ENCODE measurements around the gene JAK2.
"Not testable (repeated sequence)": the region's sequence is repeated elsewhere in the genome, so short reads cannot be mapped to it uniquely, and the experiment has no call there.

The JAK2 gene

DNA sequence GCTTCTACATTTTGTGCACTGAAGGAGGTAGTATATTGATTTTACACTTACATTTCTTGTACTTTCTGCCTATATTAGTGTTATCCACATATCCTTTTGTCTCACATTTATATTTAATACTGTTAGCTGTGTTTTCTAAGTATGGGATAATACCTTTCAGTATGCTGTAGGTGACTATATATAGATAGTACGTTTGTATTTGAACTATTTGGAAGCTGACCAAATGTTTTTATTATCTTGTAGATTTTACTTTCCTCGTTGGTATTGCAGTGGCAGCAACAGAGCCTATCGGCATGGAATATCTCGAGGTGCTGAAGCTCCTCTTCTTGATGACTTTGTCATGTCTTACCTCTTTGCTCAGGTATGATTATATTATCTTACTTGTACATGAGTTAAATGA is 59.1 kb downstream of the JAK2 start:
- DNase-seq: no peak

GRCh38 chr9:5052838-5053237 is 67.8 kb downstream of the JAK2 start:
- no peak for DNase-seq

GRCh38 chr9:5062631-5063030 is 77.6 kb downstream of the JAK2 start:
- no peak for DNase-seq

- no peak for DNase-seq
Observed at GRCh38 chr9:5072871-5073270, 87.8 kb downstream of the JAK2 start.

DNA sequence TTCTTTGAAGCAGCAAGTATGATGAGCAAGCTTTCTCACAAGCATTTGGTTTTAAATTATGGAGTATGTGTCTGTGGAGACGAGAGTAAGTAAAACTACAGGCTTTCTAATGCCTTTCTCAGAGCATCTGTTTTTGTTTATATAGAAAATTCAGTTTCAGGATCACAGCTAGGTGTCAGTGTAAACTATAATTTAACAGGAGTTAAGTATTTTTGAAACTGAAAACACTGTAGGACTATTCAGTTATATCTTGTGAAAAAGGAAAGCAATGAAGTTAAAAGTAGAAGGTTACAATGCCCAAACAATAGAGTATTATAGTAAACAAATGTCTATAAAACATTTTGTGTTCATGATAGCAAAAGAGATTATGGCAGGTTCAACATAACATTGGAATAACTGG is 88.6 kb downstream of the JAK2 start:
- DNase-seq: no peak

DNA sequence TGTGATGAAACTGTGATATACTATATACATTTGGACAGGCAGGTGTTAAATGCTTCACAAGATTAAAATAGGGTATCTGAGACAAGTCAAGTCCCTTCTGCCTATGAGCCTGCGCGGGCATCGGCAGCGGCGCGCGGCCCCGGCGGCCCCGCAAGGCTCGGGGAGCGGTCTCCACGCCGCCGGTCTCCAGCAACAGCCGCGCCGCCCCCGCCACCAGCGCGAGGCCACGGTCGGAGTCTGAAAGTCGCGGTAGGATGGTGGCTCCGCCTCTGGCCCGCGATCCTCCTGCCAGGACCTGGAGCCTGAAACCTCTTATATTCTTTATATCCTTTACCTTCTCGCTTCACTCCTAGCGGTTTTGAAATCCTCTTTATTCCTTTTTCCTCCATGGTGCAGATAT is 100.9 kb downstream of the JAK2 start:
- DNase-seq: no peak

GRCh38 chr9:5089737-5090136 is 104.7 kb downstream of the JAK2 start:
- no peak for DNase-seq

DNA sequence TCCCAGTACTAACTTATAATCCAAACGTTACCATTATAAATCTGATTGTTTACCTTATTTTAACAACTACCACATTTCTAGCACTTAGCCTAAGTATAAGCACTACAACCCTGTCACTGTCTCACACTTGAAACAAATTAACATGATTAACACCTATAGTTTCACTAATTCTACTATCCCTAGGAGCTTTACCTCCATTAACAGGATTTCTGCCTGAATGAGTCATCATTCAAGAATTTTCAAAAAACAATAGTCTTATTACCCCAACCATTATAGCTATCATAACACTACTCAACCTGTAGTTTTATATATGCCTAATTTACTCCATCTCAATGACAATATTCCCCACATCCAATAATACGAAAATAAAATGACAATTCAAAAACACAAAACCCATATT is 110.7 kb downstream of the JAK2 start:
- DNase-seq: no peak

DNA sequence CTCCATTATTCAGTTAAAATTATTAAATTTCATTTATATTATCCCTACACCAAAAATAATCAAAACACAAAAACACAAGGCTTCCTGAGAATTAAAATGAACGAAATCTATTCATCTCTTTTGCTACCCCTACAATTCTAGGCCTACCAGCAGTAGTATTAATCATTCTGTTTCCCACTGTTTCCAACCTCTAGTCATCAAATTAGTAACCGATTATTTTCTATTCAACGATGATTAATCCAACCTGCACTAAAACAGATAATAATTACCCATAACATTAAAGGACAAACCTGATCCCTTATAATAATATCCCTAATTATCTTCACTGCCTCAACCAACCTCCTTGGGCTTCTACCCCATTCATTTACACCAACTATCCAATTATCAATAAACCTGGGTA is 114.4 kb downstream of the JAK2 start:
- no peak for DNase-seq

GRCh38 chr9:5101127-5101526 is 116.1 kb downstream of the JAK2 start:
- DNase-seq: not testable (repeated sequence)

GRCh38 chr9:5106517-5106916 is 121.4 kb downstream of the JAK2 start:
- not testable (repeated sequence) for DNase-seq

GRCh38 chr9:5110867-5111681 is 126.0 kb downstream of the JAK2 start:
- DNase-seq: no peak

GRCh38 chr9:5111696-5112095 is 126.6 kb downstream of the JAK2 start:
- DNase-seq: no peak

DNA sequence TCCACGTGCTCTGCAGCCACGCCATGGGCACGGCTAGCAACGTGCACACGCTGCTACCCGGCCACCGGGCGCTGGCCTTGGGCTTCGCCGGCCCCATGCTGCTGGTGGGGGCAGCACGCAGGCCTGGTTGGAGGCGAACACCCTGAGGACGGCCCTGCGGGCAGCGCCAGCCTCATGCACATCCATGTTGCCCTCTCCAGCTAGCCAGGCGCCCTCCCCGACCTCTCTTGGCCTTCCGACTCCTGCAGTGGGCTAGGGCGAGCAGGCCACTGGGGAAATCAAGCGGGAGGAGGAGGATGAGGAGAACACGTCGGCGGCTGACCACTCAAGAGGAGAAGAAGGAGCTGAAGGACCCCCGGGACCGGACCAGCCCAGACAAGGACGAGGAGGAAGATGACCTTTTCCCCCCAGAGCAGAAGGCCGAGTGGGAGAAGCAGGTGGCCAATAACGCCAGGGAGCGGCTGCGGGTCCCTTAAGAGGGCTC is 127.1 kb downstream of the JAK2 start:
- no peak for DNase-seq

GRCh38 chr9:5112646-5113045 is 127.6 kb downstream of the JAK2 start:
- DNase-seq: no peak

- no peak for DNase-seq
Observed at GRCh38 chr9:5113523-5113922, 128.5 kb downstream of the JAK2 start.

DNA sequence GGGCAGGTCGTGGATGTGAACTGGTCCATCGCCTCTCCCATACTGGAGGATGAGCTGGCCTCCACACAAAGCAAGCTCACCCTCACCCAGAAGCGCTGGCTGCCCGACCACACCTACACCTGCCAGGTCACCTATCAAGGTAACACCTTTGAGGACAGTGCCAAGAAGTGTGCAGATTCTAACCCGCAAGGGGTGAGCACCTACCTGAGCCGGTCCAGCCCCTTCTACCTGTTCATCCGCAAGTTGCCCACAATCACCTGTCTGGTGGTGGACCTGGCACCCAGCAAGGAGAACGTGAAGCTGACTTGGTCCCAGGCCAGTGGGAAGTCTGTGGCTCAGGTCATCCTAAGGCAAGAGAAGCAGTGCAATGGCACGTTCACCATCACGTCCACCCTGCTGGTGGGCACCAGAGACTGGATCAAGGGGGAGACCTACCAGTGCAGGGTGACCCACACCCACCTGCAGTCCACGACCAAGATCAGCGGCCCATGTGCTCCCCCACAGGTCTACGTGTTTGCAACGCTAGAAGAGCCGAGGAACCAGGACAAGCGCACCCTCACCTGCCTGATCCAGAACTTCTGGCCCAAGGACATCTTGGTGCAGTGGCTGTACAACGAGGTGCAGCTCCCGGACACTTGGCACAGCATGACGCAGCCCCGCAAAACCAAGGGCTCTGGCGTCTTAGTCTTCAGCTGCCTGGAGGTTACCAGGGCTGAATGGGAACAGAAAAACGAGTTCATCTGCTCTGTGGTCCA is 129.1 kb downstream of the JAK2 start:
- DNase-seq: no peak

DNA sequence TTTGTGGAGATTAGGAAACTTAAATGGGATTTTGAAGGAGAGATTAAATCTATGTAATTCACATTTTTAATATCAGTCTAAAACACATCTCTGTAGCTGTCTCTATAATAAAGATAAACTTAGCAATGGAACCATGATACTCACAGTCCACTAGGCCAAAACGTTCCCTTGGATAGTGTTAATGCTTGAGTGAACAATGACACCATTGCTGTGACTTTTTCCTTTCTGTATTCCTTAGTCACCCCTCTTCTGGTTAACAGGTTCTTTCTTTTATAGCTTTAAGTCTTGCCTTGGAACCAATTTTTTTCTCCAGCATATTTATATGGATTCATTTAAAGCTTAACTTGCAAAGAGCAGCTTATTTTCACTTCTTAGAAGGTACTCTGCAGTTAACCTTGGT is 137.0 kb downstream of the JAK2 start:
- DNase-seq: no peak

DNA sequence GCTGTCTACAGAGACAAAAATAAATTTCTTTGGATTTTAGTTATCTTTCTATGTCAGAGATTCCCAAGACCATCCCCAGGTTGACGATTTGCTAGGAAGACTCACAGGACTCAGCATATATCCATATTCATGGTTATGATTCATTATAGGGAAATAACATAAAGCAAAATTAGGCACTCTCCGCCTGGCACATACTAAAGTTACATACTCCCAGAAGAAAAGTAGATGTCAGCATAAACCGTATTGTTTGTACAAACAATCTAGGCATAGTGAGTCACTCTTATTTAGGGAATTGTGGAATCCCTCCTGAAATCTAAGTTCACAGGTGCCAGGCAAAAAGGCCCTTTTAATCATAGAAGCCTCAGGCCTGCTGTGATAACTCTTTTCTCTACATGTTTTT is 137.4 kb downstream of the JAK2 start:
- no peak for DNase-seq

DNA sequence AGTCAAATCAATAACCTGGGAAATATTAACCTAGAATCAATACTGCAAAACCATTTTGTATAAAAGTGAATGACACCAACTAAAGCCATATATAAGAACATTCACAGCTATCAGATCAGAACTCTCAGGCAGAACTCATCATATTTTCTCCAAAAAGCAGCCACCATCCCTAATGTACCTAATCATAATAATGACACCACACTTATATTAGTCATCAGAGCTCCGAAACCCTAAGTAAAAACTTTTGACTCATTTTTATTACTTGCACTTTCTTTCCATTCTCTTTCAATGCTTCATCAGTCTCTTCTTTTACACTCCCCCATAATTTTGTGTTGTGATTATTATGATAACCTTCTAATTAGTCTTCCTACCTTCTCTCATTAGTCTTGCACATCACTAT is 155.1 kb downstream of the JAK2 start:
- no peak for DNase-seq

GRCh38 chr9:5144217-5144616 is 159.1 kb downstream of the JAK2 start:
- DNase-seq: no peak

- DNase-seq: no peak
Observed at GRCh38 chr9:5146241-5146640, 161.2 kb downstream of the JAK2 start.
